NK-92 (cell line): ENCODE measurements around the gene ZNF101.
A peak's percentile ranks its signal among the peaks of the same experiment; 100 is the strongest.

Experiments used
- DNase-seq: peaks from one replicate; lab custom pipeline; 2025; ENCODE audit not compliant: unreplicated experiment; lab: John Stamatoyannopoulos, UW

Gene ZNF101

DNA sequence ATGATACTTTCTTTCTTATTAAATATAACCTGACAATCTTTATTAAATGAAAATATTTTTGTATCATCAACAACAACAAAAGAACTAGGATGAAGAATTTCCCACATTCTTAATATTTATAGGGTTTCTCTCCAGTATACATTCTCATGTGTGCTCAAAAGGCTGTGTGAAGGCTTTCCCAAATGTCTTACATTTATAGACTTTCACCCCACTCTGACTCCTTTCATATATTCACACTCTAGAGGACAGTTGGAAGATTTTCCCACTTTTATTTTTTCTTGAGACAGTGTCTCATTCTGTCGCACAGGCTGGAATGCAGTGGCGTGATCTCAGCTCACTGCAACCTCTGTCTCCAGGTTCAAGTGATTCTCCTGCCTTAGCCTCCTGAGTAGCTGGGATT, 41.9 kb downstream of the ZNF101 start:
- no peak for DNase-seq

DNA sequence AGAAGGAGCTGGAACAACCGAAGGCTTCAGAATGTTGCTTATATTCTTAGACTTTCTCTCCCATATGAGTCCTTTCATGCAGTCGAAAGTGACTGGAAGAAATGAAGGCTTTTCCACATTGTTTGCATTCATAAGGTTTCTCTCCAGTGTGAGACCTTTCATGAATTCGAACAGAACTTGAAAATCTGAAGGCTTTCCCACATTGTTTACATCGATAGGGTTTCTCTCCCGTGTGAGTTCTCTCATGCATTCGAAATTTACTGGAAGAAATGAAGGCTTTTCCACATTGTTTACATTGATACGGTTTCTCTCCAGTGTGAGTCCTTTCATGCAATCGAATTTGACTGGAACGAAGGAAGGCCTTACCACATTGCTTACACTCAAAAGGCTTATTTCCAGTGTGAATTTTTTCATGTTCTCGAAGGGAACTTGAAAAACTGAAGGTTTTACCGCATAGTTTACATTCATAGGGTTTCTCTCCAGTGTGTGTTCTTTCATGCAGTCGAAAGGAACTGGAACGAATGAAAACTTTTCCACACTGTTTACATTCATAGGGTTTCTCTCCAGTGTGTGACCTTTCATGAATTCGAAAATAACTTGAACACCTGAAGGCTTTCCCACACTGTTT, 42.8 kb downstream of the ZNF101 start:
- DNase-seq: no peak

DNA sequence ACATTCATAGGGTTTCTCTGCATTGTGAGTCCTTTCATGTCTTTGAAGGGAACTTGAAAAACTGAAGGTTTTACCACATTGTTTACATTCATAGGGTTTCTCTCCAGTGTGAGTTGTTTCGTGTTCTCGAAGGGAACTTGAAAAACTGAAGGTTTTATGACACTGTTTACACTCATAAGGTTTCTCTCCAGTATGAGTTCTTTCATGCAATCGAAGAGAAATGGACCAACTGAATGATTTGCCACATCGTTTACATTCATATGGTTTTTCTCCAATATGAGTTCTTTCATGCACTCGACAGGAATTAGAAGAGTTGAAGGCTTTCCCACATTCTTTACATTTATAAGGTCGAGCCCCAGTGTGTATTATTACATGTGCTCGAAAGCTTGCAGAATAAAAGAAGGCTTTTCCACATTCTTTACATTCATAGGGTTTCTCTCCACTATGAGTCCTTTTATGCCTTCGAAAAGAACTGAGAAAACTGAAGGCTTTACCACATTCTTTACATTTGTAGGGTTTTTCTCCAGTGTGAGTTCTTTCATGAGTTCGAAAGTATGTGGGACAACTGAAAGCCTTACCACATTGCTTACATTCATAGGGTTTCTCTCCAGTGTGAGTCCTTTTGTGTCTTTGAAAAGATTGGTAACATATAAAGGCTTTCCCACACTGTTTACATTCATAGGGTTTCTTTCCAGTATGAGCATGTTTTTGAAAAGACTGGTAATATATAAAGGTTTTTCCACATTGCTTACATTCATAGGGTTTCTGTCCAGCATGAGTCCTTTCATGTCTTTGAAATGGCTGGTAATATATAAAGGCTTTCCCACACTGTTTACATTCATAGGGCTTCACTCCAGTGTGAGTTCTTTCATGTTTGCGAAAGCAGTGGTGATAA, 43.5 kb downstream of the ZNF101 start:
- no peak for DNase-seq

GRCh38 chr19:19719798-19720197, 51.2 kb downstream of the ZNF101 start:
- DNase-seq: no peak

DNA sequence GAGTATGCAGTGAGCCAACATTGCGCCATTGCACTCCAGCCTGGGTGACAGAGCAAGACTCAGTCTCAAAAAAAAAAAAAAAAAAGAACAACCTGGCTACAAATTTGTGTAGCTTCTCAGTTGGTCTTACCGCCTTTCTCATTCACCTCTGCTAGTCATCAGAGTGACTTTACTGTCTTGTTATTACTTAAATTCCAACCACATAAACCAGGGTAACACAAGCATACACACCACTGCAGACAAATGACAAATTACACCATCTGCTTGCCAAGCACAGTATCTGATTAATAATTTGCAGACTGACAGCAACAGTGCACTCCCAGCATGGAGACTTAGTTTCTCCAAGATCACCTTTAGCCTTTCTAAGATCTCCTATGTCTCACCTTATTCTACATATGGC, 53.3 kb downstream of the ZNF101 start:
- no peak for DNase-seq

- peak; percentile 47 for DNase-seq
Observed at GRCh38 chr19:19732579-19733501, 64.2 kb downstream of the ZNF101 start, which contains the start of gene ZNF14. ZNF14 (minus strand) TSS chr19:19733112; CDS start chr19:19732958, 154 bp downstream.
